H4 (cell line): ENCODE measurements around the gene GRK2. TPM values are rescaled to one million over a fixed set of nuclear protein-coding genes. Genes with fewer than 3 reads are reported as not detected.

ENCODE experiments used
- DNase-seq: peaks from one replicate; pipeline ENCODE4 v3.0.0-alpha.2; 2015; ENCODE audit warnings: low spot score
- total RNA-seq: library from RNA; depleted of rRNA; stranded (reverse); fragments of >200 nt; shearing (Covaris generic); gene quantifications from 2 replicates; pipeline ENCODE4 v1.2.3, GENCODE V29; 2014

Gene GRK2
- total RNA-seq, 1 experiment from 2014 or later, result 15.2 TPM

DNA sequence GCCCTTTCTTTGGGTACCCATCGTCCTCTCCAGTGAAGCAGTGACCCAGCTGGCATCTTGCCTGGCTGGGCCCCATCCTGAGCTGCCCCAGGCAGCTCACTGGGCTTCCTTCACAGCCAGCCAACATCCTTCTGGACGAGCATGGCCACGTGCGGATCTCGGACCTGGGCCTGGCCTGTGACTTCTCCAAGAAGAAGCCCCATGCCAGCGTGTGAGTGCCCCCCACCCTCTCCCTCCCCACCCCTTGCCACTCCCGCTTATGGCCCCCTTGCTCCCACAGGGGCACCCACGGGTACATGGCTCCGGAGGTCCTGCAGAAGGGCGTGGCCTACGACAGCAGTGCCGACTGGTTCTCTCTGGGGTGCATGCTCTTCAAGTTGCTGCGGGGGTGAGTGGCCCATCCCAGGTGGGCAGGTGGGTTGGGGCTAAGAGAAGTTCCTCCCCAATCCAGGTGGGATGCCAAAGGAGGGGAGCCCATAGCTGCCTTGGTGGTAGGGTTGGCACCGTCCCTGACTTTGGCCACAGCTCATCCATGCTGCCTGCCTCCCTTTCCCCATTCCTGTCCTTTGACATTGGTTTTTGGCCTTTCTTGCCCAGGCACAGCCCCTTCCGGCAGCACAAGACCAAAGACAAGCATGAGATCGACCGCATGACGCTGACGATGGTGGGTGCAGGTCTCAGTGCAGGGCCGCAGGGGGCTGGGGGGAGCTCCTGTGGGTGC, 16.0 kb downstream of the GRK2 start:
- DNase-seq, result no peak

DNA sequence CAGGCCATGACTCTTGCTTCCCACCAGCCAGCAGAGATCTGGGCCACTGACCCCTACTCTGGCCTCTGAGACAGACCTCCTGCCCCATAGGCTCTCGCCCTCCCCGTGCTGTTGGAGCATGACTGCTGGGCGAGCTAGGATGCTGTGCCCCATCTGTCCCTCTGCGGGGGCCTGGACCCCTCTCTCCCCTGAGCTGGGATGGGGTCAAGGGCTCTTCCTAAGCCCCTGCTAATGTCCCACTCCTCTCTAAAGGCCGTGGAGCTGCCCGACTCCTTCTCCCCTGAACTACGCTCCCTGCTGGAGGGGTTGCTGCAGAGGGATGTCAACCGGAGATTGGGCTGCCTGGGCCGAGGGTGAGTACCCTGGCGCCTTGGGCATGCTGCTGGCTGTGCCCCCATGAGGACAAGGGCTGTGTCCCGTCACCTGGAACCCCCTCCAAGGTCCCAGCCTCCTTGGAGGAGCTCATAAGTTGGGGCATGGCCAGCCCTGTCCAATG, 16.7 kb downstream of the GRK2 start:
- no peak for DNase-seq

DNA sequence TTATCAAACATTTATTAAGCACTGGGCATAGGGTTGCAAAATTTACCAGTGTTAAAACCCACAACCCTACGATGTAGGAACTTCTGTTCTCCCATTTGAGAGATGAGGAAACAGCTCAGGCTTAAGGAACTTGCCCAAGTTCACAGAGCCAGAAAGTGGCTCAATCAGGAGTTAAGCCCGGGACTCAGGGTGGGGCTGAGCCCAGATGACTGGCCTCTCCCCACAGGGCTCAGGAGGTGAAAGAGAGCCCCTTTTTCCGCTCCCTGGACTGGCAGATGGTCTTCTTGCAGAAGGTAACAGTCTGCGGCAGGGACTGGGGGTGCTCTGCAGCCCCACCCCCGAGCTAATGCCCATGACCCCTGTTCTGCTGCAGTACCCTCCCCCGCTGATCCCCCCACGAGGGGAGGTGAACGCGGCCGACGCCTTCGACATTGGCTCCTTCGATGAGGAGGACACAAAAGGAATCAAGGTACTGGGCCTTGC, 17.2 kb downstream of the GRK2 start:
- no peak for DNase-seq

DNA sequence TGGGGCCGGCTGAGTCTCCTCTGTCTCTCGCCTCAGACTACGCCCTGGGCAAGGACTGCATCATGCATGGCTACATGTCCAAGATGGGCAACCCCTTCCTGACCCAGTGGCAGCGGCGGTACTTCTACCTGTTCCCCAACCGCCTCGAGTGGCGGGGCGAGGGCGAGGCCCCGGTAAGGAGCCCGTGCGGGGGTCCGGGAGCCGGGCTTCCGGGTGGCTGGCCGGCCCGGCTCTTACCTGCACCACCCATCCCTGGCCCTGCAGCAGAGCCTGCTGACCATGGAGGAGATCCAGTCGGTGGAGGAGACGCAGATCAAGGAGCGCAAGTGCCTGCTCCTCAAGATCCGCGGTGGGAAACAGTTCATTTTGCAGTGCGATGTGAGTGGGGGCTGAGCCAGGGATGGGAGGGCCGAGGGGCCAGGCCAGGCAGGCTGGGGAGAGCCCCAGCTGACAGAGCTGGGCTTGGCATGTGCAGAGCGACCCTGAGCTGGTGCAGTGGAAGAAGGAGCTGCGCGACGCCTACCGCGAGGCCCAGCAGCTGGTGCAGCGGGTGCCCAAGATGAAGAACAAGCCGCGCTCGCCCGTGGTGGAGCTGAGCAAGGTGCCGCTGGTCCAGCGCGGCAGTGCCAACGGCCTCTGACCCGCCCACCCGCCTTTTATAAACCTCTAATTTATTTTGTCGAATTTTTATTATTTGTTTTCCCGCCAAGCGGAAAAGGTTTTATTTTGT, 18.7 kb downstream of the GRK2 start:
- DNase-seq, result no peak

DNA sequence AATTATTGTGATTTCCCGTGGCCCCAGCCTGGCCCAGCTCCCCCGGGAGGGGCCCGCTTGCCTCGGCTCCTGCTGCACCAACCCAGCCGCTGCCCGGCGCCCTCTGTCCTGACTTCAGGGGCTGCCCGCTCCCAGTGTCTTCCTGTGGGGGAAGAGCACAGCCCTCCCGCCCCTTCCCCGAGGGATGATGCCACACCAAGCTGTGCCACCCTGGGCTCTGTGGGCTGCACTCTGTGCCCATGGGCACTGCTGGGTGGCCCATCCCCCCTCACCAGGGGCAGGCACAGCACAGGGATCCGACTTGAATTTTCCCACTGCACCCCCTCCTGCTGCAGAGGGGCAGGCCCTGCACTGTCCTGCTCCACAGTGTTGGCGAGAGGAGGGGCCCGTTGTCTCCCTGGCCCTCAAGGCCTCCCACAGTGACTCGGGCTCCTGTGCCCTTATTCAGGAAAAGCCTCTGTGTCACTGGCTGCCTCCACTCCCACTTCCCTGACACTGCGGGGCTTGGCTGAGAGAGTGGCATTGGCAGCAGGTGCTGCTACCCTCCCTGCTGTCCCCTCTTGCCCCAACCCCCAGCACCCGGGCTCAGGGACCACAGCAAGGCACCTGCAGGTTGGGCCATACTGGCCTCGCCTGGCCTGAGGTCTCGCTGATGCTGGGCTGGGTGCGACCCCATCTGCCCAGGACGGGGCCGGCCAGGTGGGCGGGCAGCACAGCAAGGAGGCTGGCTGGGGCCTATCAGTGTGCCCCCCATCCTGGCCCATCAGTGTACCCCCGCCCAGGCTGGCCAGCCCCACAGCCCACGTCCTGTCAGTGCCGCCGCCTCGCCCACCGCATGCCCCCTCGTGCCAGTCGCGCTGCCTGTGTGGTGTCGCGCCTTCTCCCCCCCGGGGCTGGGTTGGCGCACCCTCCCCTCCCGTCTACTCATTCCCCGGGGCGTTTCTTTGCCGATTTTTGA, 19.5 kb downstream of the GRK2 start:
- DNase-seq, result no peak

DNA sequence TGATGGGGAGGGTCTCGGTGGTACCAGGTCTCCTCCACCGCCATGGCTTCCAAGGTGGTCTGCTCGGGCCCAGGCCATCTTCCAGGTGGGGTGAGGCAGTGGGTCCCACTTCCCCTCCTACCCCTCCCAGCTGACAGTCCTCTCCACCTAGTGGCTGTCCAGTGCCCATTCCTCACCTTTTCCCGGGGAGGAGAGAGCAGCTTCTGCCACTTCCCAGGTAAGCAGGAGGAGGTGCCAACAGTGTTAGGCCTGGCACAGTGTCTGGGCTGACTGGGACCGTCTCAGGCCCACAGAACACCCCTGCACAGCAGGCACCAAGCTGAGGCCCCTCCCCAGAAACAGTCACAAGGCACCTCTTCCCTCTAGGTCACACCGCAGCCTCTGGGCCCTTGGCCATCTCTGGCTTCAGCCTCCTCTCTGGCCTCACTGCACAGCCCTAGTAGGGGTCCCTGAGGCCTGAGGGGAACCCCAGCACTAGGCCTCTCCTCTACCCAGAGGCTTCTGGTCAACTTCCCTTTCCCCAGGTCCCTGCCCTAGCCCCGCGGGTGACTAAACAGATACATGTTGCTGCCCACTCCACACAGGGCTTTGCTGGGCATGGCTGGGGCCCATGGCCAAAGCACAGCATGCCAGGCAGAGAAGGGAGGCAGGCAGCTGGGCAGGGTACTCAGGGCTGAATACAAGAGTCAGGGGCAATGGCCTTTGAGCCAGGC, 20.5 kb downstream of the GRK2 start:
- no peak for DNase-seq

DNA sequence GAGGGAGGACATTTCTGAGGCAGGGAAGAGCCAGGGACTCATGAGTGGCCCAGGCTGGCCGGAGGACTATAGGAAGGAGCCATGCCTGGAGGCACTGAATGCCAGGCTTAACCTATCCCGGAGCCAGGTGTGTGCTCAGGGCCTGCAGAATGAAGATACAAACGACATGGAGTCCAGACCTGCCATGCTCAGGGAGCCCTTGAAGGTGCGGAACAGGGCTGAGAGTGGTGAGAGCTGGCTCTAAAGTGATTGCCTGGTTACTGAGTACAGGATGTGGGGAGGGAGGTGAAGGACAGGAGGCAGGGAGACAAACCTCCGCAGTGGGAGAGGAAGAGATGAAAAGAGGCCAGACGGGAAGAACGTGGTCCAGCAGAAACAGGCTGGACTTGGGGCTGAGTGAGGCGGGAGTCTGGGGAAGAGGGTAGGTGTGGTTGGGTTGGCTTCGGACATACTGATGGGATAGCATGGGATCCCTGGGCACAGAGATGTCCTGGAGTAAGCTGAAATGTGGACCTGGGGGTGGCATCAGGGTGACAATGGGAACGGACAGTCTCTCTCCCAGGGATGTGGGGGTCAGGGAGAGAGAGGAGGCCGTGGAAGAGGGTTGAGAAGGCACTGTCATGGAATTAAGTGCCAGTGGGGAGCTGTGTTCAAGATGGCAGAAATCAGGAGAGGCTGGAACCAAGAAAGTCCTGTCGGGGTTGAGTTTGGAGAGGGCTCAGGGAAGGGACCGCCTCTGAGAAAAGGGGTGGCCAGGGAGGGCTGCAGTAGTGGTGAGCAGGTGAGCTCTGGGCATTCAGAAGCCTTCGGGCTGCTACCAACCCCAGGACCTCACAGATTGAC, 21.3 kb downstream of the GRK2 start:
- DNase-seq, result no peak

DNA sequence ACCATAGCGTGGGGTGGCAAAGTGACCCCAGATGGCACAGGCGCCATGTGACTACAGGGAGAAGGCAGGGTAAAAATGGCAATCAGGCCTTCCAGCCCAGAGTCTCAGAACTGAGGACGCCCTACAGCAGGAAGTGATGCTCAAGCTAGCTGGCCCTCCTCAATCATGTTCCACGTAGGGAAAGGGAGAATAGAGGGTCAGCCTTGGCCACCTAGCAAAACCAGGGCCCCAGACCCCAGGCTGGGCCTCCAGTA, 21.9 kb downstream of the GRK2 start:
- DNase-seq, result no peak

DNA sequence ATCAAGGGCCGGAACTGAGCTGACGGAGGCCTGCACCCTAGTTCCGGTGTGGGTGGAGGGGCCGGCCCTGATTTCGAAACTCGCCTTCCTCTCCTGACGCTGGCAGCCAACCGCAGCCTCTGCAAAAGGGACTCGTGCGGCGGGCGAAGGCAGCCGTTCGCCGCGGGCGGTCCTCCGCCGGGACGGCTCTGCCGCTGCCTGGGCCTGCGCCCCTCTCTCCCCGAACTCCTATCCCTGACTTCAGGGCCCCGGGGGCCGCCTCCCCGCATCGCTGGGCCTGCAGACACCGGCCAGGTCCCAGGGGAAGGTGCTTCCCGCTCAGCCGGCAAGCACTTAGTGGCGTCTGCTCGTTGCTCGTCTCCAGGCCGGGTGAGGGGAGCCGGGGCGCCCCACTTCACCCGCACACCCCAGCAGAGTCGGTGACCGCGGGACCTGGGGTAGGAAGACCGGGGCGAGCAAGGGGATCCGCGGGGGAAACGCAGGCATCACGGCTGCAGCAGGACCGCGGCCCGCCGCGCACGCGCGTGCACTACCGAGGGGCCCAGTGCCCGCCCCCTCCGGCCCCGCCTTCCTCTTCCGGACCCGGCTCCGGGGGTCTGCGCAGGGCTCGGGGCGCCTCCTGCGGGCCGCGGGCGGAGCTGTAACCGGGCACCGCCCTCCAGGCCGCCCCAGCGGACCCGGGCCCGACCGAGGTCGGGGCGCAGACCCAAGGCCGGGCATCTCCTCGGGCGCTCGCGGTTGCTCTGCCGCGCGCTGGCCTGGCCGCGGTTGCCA, 22.4 kb downstream of the GRK2 start:
- peak; percentile 88 for DNase-seq

DNA sequence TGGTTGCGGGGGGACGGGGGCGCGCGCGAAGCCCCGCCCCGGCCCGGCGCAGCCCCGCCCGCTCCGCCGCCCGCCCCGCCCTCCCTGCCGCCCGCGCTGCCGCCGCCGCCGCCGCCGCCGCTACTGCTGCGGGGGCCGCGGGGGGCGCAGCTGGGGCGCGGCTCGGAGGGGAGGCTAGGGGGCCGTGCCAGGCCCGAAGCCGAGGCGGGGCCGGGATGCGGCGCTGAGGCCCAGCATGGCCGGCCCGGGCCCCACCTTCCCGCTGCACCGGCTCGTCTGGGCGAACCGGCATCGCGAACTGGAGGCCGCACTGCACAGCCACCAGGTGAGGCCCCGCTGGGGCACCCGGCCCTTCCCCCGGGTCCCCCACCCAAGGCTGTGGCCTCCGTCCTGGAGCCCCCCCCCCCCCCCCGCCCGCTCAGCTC, 23.0 kb downstream of the GRK2 start, which contains the start of gene ANKRD13D:
Gene ANKRD13D (plus strand): TSS at position 78 of the 425 bp plus-strand sequence. CDS start 158 bp downstream, at position 236.
- no peak for DNase-seq

DNA sequence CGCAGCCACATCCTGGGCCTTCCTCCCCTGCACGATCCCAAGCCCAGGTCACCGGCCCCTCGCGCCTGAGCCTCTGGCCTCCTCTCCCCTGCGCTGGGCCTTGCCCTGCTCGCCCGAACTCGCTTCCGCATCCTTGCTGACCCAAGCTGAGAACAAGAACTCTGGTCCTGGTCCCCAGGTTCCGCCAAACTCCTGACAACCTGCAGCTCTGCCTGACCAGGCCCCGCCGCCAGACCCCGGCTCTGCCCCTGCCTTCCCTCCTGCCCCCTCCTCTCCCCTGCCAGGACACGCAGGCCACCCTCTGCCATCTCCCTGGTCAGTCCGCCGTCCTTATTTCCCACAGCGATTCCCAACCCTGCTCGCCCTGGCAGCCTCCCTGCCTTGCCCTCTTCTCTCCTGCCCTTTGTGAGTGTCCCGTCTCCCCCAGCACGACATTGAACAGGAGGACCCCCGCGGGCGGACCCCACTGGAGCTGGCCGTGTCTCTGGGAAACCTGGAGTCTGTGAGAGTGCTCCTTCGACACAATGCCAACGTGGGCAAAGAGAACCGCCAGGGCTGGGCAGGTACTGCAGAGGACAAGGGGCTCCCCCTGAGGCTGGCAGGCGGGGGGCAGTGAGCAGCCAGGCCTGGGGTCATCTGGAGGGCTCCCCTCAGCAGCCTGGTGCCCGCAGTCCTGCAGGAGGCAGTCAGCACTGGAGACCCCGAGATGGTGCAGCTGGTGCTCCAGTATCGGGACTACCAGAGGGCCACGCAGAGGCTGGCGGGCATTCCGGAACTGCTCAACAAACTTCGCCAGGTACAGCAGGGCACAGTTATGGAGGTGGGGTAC, 23.6 kb downstream of the GRK2 start:
- DNase-seq, result no peak

DNA sequence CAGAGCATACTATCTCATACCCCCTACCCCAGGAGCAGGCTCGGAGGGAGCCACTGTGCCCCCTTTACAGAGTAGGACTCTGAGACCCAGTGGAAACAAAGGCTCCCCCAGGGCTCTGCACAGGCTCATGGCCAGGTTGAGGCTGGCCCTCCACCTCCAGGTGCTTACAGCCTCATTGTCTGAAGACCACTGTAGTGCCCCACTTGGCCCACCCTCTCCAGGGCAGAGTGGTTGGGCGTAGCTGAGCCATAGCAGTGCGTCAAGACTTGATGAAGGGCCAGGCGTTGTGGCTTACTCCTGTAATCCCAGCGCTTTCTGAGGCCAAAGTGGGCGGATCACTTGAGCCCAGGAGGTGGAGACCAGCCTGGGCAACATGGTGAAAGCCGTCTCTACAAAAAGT, 24.5 kb downstream of the GRK2 start:
- DNase-seq, result no peak

DNA sequence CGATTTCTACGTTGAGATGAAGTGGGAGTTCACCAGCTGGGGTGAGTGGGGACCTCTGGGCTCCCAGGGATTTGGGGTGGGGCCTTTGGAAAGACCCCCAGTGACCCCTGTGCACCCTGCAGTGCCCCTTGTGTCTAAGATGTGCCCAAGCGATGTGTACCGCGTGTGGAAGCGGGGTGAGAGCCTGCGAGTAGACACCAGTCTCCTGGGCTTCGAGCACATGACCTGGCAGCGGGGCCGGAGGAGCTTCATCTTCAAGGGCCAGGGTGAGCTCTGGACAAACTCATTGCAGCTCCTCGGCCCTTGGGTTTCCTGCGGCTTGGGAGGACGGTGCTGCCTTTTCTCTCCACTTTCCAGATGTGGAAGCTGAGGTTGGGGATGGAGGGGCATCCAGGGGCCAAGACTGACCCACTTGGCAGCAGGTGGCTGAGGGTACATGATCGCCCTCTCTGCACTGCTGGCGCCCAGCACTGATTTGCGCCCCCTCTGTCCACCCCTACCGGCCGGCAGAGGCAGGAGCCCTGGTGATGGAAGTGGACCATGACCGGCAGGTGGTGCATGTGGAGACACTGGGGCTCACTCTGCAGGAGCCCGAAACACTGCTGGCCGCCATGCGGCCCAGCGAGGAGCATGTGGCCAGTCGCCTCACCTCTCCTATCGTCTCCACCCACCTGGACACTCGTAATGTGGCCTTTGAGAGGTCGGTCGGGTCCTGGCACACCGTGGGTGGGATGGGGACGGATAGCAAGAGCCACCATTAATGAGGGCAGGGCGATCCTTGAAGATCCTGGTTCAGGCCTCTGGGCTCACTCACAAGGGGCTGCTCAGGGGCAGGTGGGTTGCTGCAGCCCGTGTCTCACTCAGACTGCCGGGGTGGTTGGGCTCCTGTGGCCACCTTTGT, 25.5 kb downstream of the GRK2 start:
- no peak for DNase-seq

DNA sequence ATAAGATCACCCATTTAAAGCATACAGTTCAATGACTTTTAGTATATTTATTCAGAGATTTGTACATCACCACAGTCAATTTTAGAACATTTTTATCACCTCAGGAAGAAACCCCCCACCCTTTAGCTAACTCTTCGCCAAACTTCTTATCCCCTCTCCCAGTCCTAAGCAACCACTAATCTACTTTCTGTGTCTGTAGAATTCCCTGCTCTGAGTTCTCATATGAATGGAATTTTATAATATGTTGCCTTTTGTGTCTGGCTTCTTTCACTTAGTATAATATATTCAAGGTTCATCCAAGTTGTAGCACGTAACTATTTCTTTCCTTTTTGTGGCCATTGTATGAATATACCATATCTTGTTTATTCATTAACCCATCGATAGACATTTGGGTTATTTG, 26.4 kb downstream of the GRK2 start:
- DNase-seq, result no peak

DNA sequence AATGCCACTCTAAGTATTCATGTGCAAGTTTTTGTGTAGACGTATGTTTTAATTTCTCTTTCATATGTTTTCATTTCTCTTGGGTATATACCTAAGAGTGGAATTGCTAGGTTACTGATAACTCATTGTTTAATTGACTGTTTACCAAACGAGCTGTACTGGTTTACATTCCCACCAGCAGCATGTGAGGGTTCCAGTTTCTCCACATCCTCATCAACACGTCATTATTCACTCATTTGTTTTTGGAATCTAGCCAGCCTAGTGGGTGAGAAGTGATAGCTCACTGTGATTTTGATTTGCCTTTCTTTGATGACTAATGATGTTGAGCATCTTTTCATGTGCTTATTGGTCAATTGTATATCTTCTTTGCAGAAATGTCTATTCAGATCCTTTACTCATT, 26.8 kb downstream of the GRK2 start:
- DNase-seq, result no peak

DNA sequence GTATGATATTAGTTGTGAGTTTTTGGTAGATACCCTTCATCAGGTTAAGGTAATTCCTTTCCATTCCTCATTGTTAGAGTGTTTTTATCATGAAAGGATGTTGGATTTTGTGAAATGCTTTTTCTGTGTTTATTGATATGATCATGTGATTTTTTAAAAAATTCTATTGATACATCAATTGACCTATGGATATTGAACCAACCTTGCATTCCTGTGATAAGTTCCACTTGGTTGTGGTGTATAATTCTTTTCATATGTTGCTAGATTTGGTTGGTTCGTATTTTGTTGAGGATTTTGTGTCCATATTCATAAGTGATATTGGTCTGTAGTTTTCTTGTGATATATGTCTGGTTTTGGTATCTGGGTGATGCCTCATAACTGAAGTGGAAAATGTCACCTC, 29.6 kb downstream of the GRK2 start:
- no peak for DNase-seq

DNA sequence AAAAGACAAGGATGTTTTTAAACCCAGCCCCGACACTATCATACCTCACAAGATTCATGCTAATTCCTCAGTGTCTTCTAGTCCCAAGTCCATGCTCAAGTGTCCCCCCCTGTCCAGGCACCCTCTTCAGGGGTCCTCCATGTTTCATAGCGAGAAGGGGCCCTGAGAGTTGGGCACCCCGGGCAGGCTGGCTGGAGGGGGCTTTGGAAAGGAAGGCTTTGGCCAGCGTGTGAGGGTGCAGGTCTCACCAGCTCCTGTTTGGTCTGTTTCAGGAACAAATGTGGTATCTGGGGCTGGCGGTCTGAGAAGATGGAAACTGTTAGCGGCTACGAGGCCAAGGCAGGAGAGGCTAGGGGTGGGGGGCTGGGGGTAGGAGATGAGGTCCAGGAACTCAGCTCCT, 32.5 kb downstream of the GRK2 start:
- DNase-seq, result no peak
